Subcutaneous adipose tissue (tissue), 4 donors: ENCODE results near the gene AK4. TPM values are rescaled to one million over a fixed set of nuclear protein-coding genes. Genes with fewer than 3 reads are reported as not detected.

Experiments used
- CTCF ChIP-seq: fragments of 450-650 bp; IDR thresholded peaks from one replicate; pipeline ENCODE4 v1.5.1; 2016; ENCODE audit warnings: low read depth, mild to moderate bottlenecking, control low read depth, antibody characterized with exemption, moderate library complexity
- total RNA-seq, 4 donors: library from RNA; depleted of rRNA; stranded (reverse); fragments of >200 nt; gene quantifications; one replicate each; pipeline ENCODE4 v1.1.0, GENCODE V29; 2016

AK4 gene
- total RNA-seq, 4 donors from 2014 or later = 19.8 to 70.6 (median 51.1) TPM

DNA sequence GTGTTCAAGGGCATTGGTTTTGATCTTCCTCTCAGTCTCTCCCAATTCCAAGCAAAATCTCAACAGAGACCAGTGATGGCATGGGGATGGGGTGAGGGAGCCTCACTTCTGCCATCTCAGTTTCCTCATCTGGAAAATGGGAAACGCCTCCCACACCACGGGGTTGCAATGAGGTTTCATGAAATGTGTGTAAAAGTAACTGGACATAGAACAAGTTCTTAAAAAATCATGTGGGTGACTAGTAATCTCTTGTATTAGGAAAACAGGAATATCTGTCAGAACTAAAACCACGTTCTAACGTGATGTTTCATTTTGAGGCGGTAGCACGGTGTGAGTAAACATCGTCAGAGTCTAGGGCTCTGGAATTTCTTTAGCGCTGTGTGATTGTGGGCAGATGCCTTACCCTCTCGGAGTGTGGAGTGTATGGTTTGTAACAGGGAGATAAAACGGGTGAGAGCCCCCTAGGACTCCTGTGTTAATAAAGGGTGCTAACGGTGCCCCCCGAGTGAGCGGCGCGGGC, 105.9 kb downstream of the AK4 start:
- no peak for TF ChIP-seq CTCF

DNA sequence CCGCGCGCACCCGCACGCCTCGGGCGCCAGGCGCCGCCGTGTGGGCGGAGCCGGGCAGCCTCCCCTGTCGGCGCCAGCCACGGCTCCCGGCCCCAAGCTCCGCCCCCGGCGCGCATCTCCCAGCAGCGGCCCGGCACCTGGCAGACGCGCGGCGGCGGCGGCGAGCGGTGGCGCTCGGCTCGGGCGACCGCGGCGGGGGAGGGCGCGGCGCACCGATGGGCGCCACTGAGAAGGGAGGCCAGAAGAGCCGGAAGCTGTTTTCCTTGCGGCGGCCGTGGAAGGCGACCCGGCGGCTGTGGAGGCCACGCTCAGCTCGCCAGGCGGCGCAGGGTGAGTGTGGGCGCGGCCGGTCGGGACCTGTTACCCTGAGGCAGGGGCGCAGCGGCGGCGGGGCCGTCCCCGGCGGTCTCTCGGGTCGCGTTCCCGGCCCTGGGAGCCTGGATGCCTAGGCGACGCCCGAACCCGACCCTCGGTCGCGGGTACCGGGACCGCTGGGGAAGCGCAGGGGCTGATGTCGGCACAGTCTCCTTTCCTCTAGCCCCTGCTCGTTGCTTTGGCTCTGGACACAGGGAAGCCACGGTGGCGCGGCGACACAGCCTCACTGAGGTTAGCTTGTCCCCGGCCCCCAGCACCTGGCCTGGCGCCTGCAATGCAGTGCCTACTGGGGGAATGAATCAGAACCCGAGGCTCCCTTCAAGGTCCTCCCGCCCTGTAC, 106.5 kb downstream of the AK4 start:
- TF ChIP-seq CTCF = no peak

GRCh38 chr1:65255035-65255655, 107.1 kb downstream of the AK4 start:
- TF ChIP-seq CTCF = no peak

GRCh38 chr1:65255656-65256050, 107.7 kb downstream of the AK4 start:
- no peak for TF ChIP-seq CTCF

- no peak for TF ChIP-seq CTCF
These were observed 109.1 kb downstream of the AK4 start for GRCh38 chr1:65256860-65257708.

DNA sequence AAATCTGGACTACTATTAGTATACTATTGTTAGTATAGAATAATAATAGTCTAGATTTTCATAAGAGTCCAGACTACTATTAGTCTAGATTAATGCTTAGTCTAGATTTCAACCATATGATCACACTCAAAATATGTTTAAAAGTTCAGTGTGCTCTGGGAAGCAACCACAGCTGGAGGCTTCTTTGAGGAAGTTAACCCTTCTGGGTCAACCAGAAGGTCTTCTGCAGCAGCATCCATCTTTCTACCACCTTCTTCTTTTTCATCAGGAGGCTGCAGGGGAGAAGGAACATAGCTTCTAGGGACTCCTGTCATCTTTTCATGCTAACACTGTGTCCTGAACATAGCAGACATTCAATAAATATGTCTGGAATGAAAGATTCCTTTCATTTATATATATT, 110.1 kb downstream of the AK4 start:
- no peak for TF ChIP-seq CTCF

DNA sequence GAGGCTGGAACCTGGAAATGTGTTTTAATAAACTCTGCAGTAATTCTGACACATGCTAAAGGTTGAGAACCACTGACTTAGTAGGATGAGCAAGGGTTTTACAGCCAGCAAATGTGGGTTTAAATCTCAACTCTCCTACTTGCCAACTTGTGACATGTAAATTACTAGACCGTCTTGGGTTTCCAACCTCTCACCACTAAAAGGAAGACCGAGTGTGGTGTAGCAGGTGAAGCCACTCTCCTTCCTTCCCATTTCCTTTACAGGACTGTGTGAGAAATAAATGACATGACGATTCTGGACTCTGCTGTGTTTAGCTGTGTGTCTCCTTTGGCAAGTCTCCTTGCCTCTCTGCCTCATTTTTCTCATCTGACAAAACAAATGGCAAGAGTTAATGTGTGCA, 111.8 kb downstream of the AK4 start:
- TF ChIP-seq CTCF = no peak
